Thymus (tissue), 11 donors: ENCODE data around the gene PUS1. TPM values are rescaled to one million over a fixed set of nuclear protein-coding genes. Genes with fewer than 3 reads are reported as not detected.

ENCODE experiments used
- DNase-seq, 9 donors: peaks; one replicate each; pipeline ENCODE4 v3.0.0-alpha.2; 2013; ENCODE audit warnings: low spot score in 9 of 9, low read depth in 6 of 9, missing footprints in 1 of 9
- H3K27ac ChIP-seq, 2 donors: one replicate each; pipeline ENCODE4 v1.5.1; 2013; ENCODE audit warnings: control low read depth in 1 of 2, low read depth in 1 of 2, low read length in 1 of 2, mild to moderate bottlenecking in 1 of 2, moderate library complexity in 1 of 2
- H3K27me3 ChIP-seq, 2 donors: one replicate each; pipeline ENCODE4 v1.5.1; 2013; ENCODE audit warnings: low read length in 1 of 2; ENCODE audit not compliant: control insufficient read depth in 2 of 2, insufficient read depth in 1 of 2
- H3K36me3 ChIP-seq, 2 donors: one replicate each; pipeline ENCODE4 v1.5.1; 2013; ENCODE audit warnings: low read length in 1 of 2, mild to moderate bottlenecking in 1 of 2, moderate library complexity in 1 of 2; ENCODE audit not compliant: control insufficient read depth in 2 of 2, insufficient read depth in 2 of 2
- H3K4me1 ChIP-seq, 2 donors: one replicate each; pipeline ENCODE4 v1.5.1; 2013; ENCODE audit warnings: low read length in 2 of 2; ENCODE audit not compliant: control insufficient read depth in 2 of 2, insufficient read depth in 2 of 2
- H3K4me3 ChIP-seq, 2 donors: one replicate each; pipeline ENCODE4 v1.5.1; 2013; ENCODE audit warnings: low read length in 2 of 2, control low read depth in 1 of 2, mild to moderate bottlenecking in 1 of 2
- H3K9me3 ChIP-seq, 2 donors: one replicate each; pipeline ENCODE4 v1.5.1; 2013; ENCODE audit warnings: low read length in 1 of 2, mild to moderate bottlenecking in 1 of 2; ENCODE audit not compliant: control insufficient read depth in 2 of 2, insufficient read depth in 1 of 2
- WGBS: extraction: QIAGEN DNeasy Blood & Tissue Kit; methylation state at CpG from one replicate; pipeline ENCODE4 v1.1.7; 2013; 5-methylcytosine and 5-hydroxymethylcytosine counted together
- polyA plus RNA-seq: library from polyadenylated mRNA; stranded (reverse); fragments of 200-250 nt; gene quantifications from one replicate; pipeline ENCODE4 v1.2.3, GENCODE V29; 2013
- total RNA-seq: library from RNA; stranded (reverse); fragments of 120-200 nt; gene quantifications from one replicate; pipeline ENCODE4 v1.2.4, GENCODE V29; 2013
- donor health status: healthy.

The PUS1 gene
- total and polyA plus RNA-seq, 2 donors = 9.5 to 30.0 TPM

GRCh38 chr12:131900397-131900796, 28.7 kb upstream of the PUS1 start:
- 93% methylated on average over 6 of the region's 6 CpGs for WGBS
- Histone ChIP-seq H3K4me3 (no peak overlapping the region), H3K9me3 (peaks cover 0 to 1% of the 10 kb centered on the region in 2 donors), H3K27ac (no peak overlapping the region), H3K36me3 (peaks cover 11 to 17% of the 10 kb centered on the region in 2 donors), H3K4me1 (peaks cover 37 to 63% of the 10 kb centered on the region in 2 donors), H3K27me3 (no peaks in the 10 kb centered on the region)
- no peak for DNase-seq

DNA sequence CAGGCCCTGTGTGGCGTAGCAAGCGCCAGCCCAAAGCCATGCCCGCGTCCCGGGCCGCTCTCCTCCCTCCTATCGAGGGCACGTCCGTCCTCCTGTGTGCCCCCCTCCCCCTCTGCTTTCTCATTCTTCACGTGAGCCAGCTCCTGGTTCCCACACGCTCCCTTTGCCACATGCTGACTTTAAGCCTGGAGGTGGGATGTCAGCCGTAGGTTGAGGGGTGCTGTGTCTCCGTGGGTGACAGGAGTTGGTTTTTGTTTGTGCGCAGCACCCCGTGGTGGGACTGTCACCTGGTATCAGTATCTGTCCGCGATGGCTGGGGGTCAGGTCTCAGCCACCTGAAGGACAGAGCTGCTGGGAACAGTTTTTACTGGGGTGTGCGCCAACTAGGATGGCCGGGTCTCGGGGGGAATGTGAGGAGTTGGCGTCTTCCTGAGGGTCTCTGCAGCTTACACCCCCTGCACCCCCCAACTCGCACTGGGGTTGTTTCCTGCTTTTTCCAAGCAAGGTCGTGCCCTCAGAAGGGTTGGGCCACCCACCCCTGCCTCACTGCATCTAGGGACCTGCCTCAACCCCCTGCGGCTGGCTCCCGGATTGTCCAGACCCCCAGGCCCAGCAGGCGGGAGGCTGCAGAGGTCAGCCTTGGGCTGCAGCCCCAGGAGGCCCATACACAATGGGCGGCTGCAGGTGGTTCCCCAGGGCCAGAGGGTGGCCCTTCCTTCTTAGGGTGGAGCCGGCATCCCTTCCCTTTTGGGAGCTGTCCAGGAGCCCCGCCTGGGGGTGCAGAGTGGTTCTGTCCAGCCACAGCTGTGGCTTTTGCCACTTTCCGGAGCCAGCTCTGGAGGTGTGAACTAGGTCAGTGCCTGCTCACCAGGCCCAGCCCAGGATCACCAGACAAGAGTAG, 27.4 kb upstream of the PUS1 start:
- H3K27me3 ChIP-seq = no peaks in the 10 kb centered on the region
- peaks cover 28 to 65% of the 10 kb centered on the region in 2 donors for H3K4me1 ChIP-seq
- H3K9me3 ChIP-seq = no peaks in the 10 kb centered on the region
- DNase-seq = no peak
- no peak overlapping the region for H3K4me3 ChIP-seq
- H3K36me3 ChIP-seq = peaks cover 13 to 23% of the 10 kb centered on the region in 2 donors
- WGBS = 93% methylated on average over 30 of the region's 30 CpGs
- H3K27ac ChIP-seq = no peak overlapping the region

GRCh38 chr12:131902332-131903241, 26.5 kb upstream of the PUS1 start:
- no peaks in the 10 kb centered on the region for H3K27me3 ChIP-seq
- H3K9me3 ChIP-seq = no peaks in the 10 kb centered on the region
- peaks cover 21 to 29% of the 10 kb centered on the region in 2 donors for H3K36me3 ChIP-seq
- H3K4me3 ChIP-seq = no peak overlapping the region
- no peak for DNase-seq
- H3K27ac ChIP-seq = no peak overlapping the region
- WGBS = 94% methylated on average over 25 of the region's 25 CpGs
- peaks cover 19 to 56% of the 10 kb centered on the region in 2 donors for H3K4me1 ChIP-seq

GRCh38 chr12:131903270-131904255, 25.5 kb upstream of the PUS1 start:
- Histone ChIP-seq H3K27me3 (no peaks in the 10 kb centered on the region), H3K4me1 (peaks cover 15 to 48% of the 10 kb centered on the region in 2 donors), H3K9me3 (no peaks in the 10 kb centered on the region), H3K4me3 (no peak overlapping the region), H3K36me3 (peaks cover 18 to 39% of the 10 kb centered on the region in 2 donors), H3K27ac (no peak overlapping the region)
- no peak for DNase-seq
- WGBS = 97% methylated on average over 13 of the region's 13 CpGs

DNA sequence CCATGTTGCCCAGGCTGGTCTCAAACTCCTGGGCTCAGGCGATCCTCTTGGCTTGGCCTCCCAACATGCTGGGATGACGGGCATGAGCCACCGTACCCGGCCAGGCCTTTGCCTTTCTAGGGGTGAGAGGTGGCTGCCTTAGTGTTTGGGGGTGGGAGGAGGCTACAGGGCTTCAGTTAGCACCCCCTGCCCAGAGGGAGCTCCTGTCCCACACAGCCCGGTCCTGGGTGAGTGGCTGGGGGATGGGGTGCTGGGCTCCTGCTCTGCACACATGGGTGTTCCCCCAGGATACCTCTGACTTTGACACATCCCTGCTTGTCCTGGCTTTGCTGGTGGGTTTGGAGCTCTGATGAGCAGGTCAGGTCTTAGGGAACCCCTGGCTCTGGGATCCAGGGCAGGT, 24.7 kb upstream of the PUS1 start:
- no peaks in the 10 kb centered on the region for H3K27me3 ChIP-seq
- peak overlapping the region in 1 of 2 donors; percentile 66 for H3K27ac ChIP-seq
- peaks cover 15 to 46% of the 10 kb centered on the region in 2 donors for H3K4me1 ChIP-seq
- H3K36me3 ChIP-seq = peaks cover 22 to 47% of the 10 kb centered on the region in 2 donors
- no peak for DNase-seq
- 97% methylated on average over 5 of the region's 5 CpGs for WGBS
- H3K4me3 ChIP-seq = no peak overlapping the region
- H3K9me3 ChIP-seq = no peaks in the 10 kb centered on the region

DNA sequence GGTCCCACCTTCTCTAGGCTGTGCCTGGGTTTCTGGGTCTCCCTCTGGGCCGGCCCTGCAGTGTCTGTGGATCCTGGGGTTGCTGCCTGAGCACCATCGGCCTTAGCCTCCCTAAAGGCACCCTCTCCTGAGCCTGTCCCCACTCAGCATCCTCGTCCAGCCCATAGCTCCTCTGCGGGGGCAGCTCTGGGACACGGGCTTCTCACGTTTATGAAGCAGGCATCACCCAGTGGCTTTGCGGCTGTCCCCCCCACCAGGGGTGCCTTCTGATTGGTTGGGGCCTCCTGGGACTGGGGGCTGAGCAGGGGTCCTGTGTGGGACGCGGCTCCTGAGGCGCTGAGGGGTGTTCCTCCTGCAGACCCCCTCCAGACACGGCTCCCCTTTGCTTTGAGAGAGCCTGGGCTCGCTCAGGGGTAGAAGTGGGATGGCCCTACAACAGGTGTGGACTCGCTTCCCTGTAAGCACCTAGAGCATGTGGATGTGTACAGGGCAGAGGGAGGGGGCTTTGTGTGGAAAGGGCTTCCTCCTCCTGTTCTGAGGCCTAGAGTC, 23.9 kb upstream of the PUS1 start:
- peak in 1 of 9 donors; percentile 61 for DNase-seq
- Histone ChIP-seq H3K4me3 (no peak overlapping the region), H3K36me3 (peaks cover 31 to 54% of the 10 kb centered on the region in 2 donors), H3K4me1 (peaks cover 15 to 41% of the 10 kb centered on the region in 2 donors), H3K27me3 (no peaks in the 10 kb centered on the region), H3K9me3 (no peaks in the 10 kb centered on the region), H3K27ac (peak overlapping the region in 1 of 2 donors; percentile 66)
- 82% methylated on average over 13 of the region's 13 CpGs for WGBS

- Histone ChIP-seq H3K9me3 (no peaks in the 10 kb centered on the region), H3K27ac (peak overlapping the region in 1 of 2 donors; percentile 66), H3K4me3 (no peak overlapping the region), H3K36me3 (peaks cover 36 to 54% of the 10 kb centered on the region in 2 donors), H3K4me1 (peaks cover 15 to 41% of the 10 kb centered on the region in 2 donors), H3K27me3 (no peaks in the 10 kb centered on the region)
- 71% methylated on average over 15 of the region's 15 CpGs for WGBS
- DNase-seq = peak in 1 of 9 donors; percentile 42
Measured at GRCh38 chr12:131905630-131906091, 23.4 kb upstream of the PUS1 start.
